HG02642 (cell line): ENCODE measurements around the gene CELA2B.
"Not testable (repeated sequence)": the region's sequence is repeated elsewhere in the genome, so short reads cannot be mapped to it uniquely, and the experiment has no call there.

ENCODE experiments used
- ATAC-seq: cut with Tn5 transposase; IDR thresholded peaks from one replicate; pipeline ENCODE4 v1.9.1; 2021; ENCODE audit warnings: mild to moderate bottlenecking; ENCODE audit not compliant: unreplicated experiment, poor library complexity

Gene CELA2B

GRCh38 chr1:15492596-15492995 is 16.7 kb downstream of the CELA2B start:
- no peak for ATAC-seq

GRCh38 chr1:15493869-15494390 is 18.0 kb downstream of the CELA2B start:
- no peak for ATAC-seq

GRCh38 chr1:15500184-15501178 is 24.6 kb downstream of the CELA2B start:
- no peak for ATAC-seq

GRCh38 chr1:15501208-15502032 is 25.5 kb downstream of the CELA2B start:
- ATAC-seq = no peak

GRCh38 chr1:15504436-15504835 is 28.5 kb downstream of the CELA2B start:
- no peak for ATAC-seq

GRCh38 chr1:15506831-15507230 is 30.9 kb downstream of the CELA2B start:
- no peak for ATAC-seq

GRCh38 chr1:15507278-15507677 is 31.4 kb downstream of the CELA2B start:
- ATAC-seq = no peak

- ATAC-seq = no peak
These were observed 33.0 kb downstream of the CELA2B start for GRCh38 chr1:15508700-15509487.

GRCh38 chr1:15509586-15509985 is 33.7 kb downstream of the CELA2B start:
- no peak for ATAC-seq

- ATAC-seq = no peak
These were observed 34.9 kb downstream of the CELA2B start for GRCh38 chr1:15510611-15511405.

GRCh38 chr1:15513192-15513591 is 37.3 kb downstream of the CELA2B start:
- no peak for ATAC-seq

- ATAC-seq = no peak
These were observed 38.0 kb downstream of the CELA2B start for GRCh38 chr1:15513919-15514318.

GRCh38 chr1:15514557-15514956 is 38.7 kb downstream of the CELA2B start:
- not testable (repeated sequence) for ATAC-seq

- ATAC-seq = no peak
These were observed 39.2 kb downstream of the CELA2B start for GRCh38 chr1:15515022-15515663.

- ATAC-seq = no peak
These were observed 43.7 kb downstream of the CELA2B start for GRCh38 chr1:15519625-15520024.

- not testable (repeated sequence) for ATAC-seq
These were observed 45.5 kb downstream of the CELA2B start for GRCh38 chr1:15521206-15521906.

- no peak for ATAC-seq
These were observed 46.6 kb downstream of the CELA2B start for GRCh38 chr1:15522551-15522950.
